Cardiac atrium fibroblast (primary cell): ENCODE measurements around the gene SLFN11. TPM values are rescaled to one million over a fixed set of nuclear protein-coding genes. Genes with fewer than 3 reads are reported as not detected.

Experiments used
- total RNA-seq: library from RNA; depleted of rRNA; stranded (reverse); fragments of >200 nt; gene quantifications from 2 replicates; pipeline ENCODE4 v1.2.3, GENCODE V29; 2015

Gene SLFN11
- total RNA-seq = 49.6 and 50.1 TPM in 2 replicates

GRCh38 chr17:35373534-35373983 is at the start of gene SLFN11:
TSS of gene SLFN11 (minus strand) at chr17:35373621. CDS start at chr17:35363807, 9,814 bp downstream.

Other genes with a start within 250 kb of the SLFN11 start
- 7.8 and 9.6 TPM in 2 replicates for gene NLE1, start 231.3 kb downstream of the SLFN11 start, total RNA-seq
- gene UNC45B, start 225.8 kb downstream of the SLFN11 start, total RNA-seq = not detected in 2 replicates
- gene SLC35G3, start 179.2 kb downstream of the SLFN11 start, total RNA-seq = not detected in 2 replicates
- gene SLFN5, start 130.5 kb downstream of the SLFN11 start, total RNA-seq = 31.2 and 38.9 TPM in 2 replicates
- 23.8 and 33.0 TPM in 2 replicates for gene SLFN12, start 58.9 kb upstream of the SLFN11 start, total RNA-seq
- gene SLFN13, start 75.1 kb upstream of the SLFN11 start, total RNA-seq = 1.5 and 2.2 TPM in 2 replicates
- not detected in 2 replicates for gene SLFN12L, start 164.1 kb upstream of the SLFN11 start, total RNA-seq
- gene SLFN14, start 187.2 kb upstream of the SLFN11 start, total RNA-seq = not detected in 2 replicates
- gene PEX12, start 204.9 kb upstream of the SLFN11 start, total RNA-seq = 4.3 and 7.5 TPM in 2 replicates
- 50.4 and 62.0 TPM in 2 replicates for gene AP2B1, start 213.7 kb upstream of the SLFN11 start, total RNA-seq